AG04449 (cell line): ENCODE data around the gene RRBP1.

ENCODE experiments used
- CTCF ChIA-PET: fragments of 350-600 bp; formaldehyde crosslinking; extraction: SDS; loops from one replicate; lab custom pipeline; 2021; ENCODE audit warnings: antibody characterized with exemption; lab: Yijun Ruan, JAX
- POLR2A ChIA-PET: fragments of 400-600, 350-600 bp; formaldehyde crosslinking; extraction: SDS; loops from one replicate; lab custom pipeline; 2020; ENCODE audit warnings: antibody characterized with exemption, inconsistent platforms; lab: Yijun Ruan, JAX
- DNase-seq: peaks from one replicate; pipeline ENCODE4 v3.0.0-alpha.2; 2010; ENCODE audit warnings: low read depth, low spot score
- H3K4me3 ChIP-seq: 2 replicates; pipeline ENCODE4 v1.5.1; 2011; ENCODE audit warnings: low read depth, mild to moderate bottlenecking, control low read depth, low read length
- CTCF ChIP-seq: IDR thresholded peaks from one replicate; pipeline ENCODE4 v1.5.1; 2011; ENCODE audit warnings: mild to moderate bottlenecking, moderate library complexity, low read length, control low read depth, inconsistent platforms; ENCODE audit not compliant: insufficient read depth; ENCODE audit errors: missing control alignments

Gene RRBP1

DNA sequence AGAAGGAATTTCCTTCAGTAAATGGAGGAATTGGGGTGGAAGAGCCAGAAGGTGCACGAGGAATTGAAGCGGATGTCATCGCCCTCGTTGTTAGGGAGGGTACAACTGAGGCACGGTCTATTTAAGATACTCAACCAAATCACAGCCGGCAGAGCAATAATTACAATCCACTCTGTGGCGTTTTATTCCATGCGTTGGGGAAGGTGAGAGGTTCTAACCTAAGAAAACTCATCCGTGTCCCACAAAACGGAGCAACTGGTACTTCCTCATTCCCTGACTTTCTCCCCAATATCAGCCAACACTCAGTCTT is 802 bp upstream of the RRBP1 start:
- no peak for DNase-seq
- peak overlapping the region; percentile 67 for H3K4me3 ChIP-seq
- POLR2A ChIA-PET = interaction anchor here (0.6 to 2.9 kb wide), 34 partner anchors 9 to 285 kb away, joined by 3 to 35 read pairs (median 6); partner anchors contain the start of genes DSTN, MGME1 and SNX5
- no peak for TF ChIP-seq CTCF
- CTCF ChIA-PET = interaction anchor here (0.8 to 9.2 kb wide), 41 partner anchors 8 to 314 kb away, joined by 3 to 140 read pairs (median 5); partner anchors contain the start of gene BANF2

- no peak for DNase-seq
- TF ChIP-seq CTCF = no peak
- peak overlapping the region; percentile 80 for H3K4me3 ChIP-seq
- ChIA-PET CTCF (interaction anchor here (0.8 to 9.2 kb wide), 37 partner anchors 9 to 277 kb away, joined by 3 to 140 read pairs (median 5); partner anchors contain the start of gene BANF2), POLR2A (interaction anchor here (0.8 to 2.9 kb wide), 25 partner anchors 10 to 287 kb away, joined by 3 to 35 read pairs (median 6); partner anchors contain the start of genes MGME1 and SNX5)
These were observed 328 bp downstream of the RRBP1 start for GRCh38 chr20:17681726-17682102.

DNA sequence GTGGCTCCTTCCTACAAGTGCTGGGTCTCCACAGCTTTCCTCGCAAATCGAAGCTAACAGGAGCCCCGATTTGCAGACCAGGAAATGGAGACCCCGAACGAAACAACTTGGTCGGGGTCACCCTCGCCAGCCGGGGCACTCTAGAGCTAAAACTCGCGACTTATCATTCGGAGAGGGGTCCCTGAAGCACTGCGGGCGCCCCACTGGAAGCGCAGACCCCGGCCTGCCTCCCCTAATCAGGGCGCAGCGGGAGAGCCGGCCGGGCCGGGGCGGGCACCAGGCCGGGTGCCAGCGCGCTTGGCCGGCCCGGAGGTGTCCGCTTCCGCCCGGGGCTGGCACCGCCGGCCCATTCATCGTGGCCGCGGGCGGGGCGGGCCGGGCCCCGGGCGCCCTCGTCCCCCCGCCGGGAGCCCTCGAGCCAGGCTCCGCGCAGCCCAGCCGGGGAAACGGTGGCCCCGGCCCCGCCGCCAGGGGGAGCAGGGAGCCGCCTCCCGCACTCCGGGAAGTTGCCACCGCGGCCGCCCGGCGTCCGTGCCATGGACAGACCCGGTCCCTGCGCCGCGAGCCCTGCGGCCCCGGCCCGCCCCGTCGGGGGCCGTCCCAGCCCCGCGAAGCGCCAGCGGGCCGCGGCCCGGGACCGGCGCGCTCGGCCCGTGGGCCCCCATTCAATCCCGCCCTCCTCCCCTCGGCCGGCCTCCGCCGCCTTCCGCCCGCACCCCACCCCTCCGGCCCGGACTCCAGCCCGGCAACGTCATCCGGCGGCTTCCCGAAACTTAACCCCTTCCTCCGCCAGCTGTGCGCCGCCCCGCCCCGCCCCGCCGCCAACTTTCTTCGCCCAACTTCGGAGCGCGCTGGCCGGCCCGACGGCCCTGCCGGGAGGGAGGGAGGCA is 961 bp downstream of the RRBP1 start:
- CTCF ChIA-PET = interaction anchor here (0.9 to 9.2 kb wide), 35 partner anchors 8 to 316 kb away, joined by 3 to 140 read pairs (median 5); partner anchors contain the start of gene BANF2

DNA sequence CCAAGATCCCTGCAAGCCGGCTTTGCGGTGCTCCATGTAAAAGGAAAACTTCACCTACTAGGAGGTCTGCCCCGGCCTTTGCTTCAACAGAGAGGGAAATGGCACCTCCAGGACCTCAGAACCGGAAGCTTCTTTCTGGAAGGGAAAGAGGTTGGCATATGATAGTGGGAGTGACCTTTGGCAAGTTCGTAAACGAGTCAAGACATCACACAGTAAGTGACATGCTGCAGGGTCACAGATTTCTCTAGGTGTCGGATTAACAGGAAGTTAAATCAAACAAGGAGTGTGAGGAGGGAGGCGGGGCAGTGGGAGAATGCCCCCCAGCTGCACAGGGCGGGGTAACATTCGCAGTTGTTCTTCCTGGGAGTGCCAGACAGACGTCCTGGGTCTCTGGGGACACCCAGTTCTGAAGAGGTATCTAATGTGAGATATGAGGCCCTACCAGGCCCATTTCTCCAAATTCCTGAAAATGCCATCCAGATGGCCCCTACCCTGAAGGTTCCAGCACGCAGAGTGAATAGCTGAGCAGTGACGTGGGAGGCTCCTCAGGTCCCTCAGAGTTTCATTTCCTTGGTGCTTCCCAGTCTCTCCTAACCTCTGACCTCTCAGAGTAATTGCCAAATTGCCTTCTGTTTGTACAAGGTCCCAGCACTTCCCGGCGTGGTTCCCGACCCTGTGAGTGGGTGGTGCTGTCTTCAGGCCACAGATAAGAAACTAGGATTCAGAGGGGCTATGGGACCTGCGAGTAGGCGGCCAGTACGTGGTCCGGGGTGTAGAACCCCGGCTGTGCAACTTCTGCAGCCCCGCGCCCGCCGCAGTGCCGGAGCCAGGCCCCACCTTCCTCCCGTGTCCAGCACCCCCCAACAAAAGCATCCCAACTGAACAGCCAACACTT is 1.9 kb downstream of the RRBP1 start:
- ChIA-PET CTCF (interaction anchor here (1.0 to 9.2 kb wide), 19 partner anchors 8 to 317 kb away, joined by 3 to 140 read pairs (median 5); no protein-coding TSS in a partner anchor), POLR2A (interaction anchor here (0.7 to 2.9 kb wide), 4 partner anchors 169 to 216 kb away, joined by 3 to 35 read pairs (median 5); no protein-coding TSS in a partner anchor)
- no peak for DNase-seq
- peak overlapping the region; percentile 80 for H3K4me3 ChIP-seq
- TF ChIP-seq CTCF = no peak

More for the DNA sequence above, 961 bp downstream of the RRBP1 start:
- no peak for DNase-seq
- peak; percentile 81 for TF ChIP-seq CTCF
- peak overlapping the region; percentile 80 for H3K4me3 ChIP-seq
- POLR2A ChIA-PET = interaction anchor here (1.1 to 2.9 kb wide), 13 partner anchors 15 to 287 kb away, joined by 3 to 35 read pairs (median 8); partner anchors contain the start of genes MGME1 and SNX5

- no peak overlapping the region for H3K4me3 ChIP-seq
- ChIA-PET POLR2A (interaction anchor here (1.8 kb wide), 1 partner anchor 195 kb away, joined by 5 read pairs; no protein-coding TSS in a partner anchor), CTCF (interaction anchor here (0.7 to 9.2 kb wide), 8 partner anchors 13 to 260 kb away, joined by 3 to 140 read pairs (median 4); no protein-coding TSS in a partner anchor)
- TF ChIP-seq CTCF = no peak
- DNase-seq = no peak
These were observed 3.2 kb downstream of the RRBP1 start for GRCh38 chr20:17678886-17679285.
